IPS-18a (cell line): Measurements from ENCODE around the gene PUM2.
"Not testable (repeated sequence)": the region's sequence is repeated elsewhere in the genome, so short reads cannot be mapped to it uniquely, and the experiment has no call there.

Experiments
- H3K27ac ChIP-seq: one replicate; pipeline ENCODE4 v1.5.1; 2013; ENCODE audit warnings: low read length
- H3K27me3 ChIP-seq: one replicate; pipeline ENCODE4 v1.6.1; 2013; ENCODE audit warnings: mild to moderate bottlenecking, low read length; ENCODE audit not compliant: control insufficient read depth, insufficient read depth
- H3K36me3 ChIP-seq: one replicate; pipeline ENCODE4 v1.6.1; 2013; ENCODE audit warnings: low read depth, low read length; ENCODE audit not compliant: control insufficient read depth
- H3K4me1 ChIP-seq: one replicate; pipeline ENCODE4 v1.6.1; 2013; ENCODE audit warnings: low read depth, low read length; ENCODE audit not compliant: control insufficient read depth
- H3K4me3 ChIP-seq: one replicate; pipeline ENCODE4 v1.5.1; 2013; ENCODE audit warnings: low read length
- H3K9ac ChIP-seq: one replicate; pipeline ENCODE4 v1.6.1; 2013; ENCODE audit warnings: mild to moderate bottlenecking, low read length, moderate library complexity
- H3K9me3 ChIP-seq: one replicate; pipeline ENCODE4 v1.6.1; 2013; ENCODE audit warnings: low read depth, low read length; ENCODE audit not compliant: control insufficient read depth

The PUM2 gene

GRCh38 chr2:20300656-20301055 lies 50.0 kb downstream of the PUM2 start:
- H3K4me1 ChIP-seq, result no peaks in the 10 kb centered on the region
- no peak overlapping the region for H3K27ac ChIP-seq
- H3K27me3 ChIP-seq, result no peaks in the 10 kb centered on the region
- H3K9ac ChIP-seq, result no peak overlapping the region
- peaks cover 36% of the 10 kb centered on the region for H3K36me3 ChIP-seq
- no peaks in the 10 kb centered on the region for H3K9me3 ChIP-seq
- no peak overlapping the region for H3K4me3 ChIP-seq

- Histone ChIP-seq H3K36me3 (peaks cover 48% of the 10 kb centered on the region), H3K4me3 (no peak overlapping the region), H3K4me1 (no peaks in the 10 kb centered on the region), H3K9ac (no peak overlapping the region), H3K27me3 (no peaks in the 10 kb centered on the region), H3K27ac (no peak overlapping the region), H3K9me3 (no peaks in the 10 kb centered on the region)
Measured at GRCh38 chr2:20299113-20299512, 51.5 kb downstream of the PUM2 start.

- H3K36me3 ChIP-seq, result peaks cover 44% of the 10 kb centered on the region
Measured at GRCh38 chr2:20294231-20294630, 56.4 kb downstream of the PUM2 start.

GRCh38 chr2:20292984-20293383 lies 57.7 kb downstream of the PUM2 start:
- Histone ChIP-seq H3K4me3 (no peak overlapping the region), H3K4me1 (peaks cover 3% of the 10 kb centered on the region), H3K36me3 (peaks cover 51% of the 10 kb centered on the region)

More at GRCh38 chr2:20294231-20294630, 56.4 kb downstream of the PUM2 start:
- no peak overlapping the region for H3K9ac ChIP-seq
- H3K4me1 ChIP-seq, result peaks cover 3% of the 10 kb centered on the region
- H3K4me3 ChIP-seq, result no peak overlapping the region
- H3K27me3 ChIP-seq, result no peaks in the 10 kb centered on the region
- H3K9me3 ChIP-seq, result no peaks in the 10 kb centered on the region
- H3K27ac ChIP-seq, result no peak overlapping the region

GRCh38 chr2:20291846-20292408 lies 58.7 kb downstream of the PUM2 start:
- H3K27ac ChIP-seq, result no peak overlapping the region
- peaks cover 50% of the 10 kb centered on the region for H3K36me3 ChIP-seq
- H3K9ac ChIP-seq, result no peak overlapping the region
- no peaks in the 10 kb centered on the region for H3K9me3 ChIP-seq
- no peak overlapping the region for H3K4me3 ChIP-seq
- peaks cover 3% of the 10 kb centered on the region for H3K4me1 ChIP-seq
- H3K27me3 ChIP-seq, result no peaks in the 10 kb centered on the region

More at GRCh38 chr2:20292984-20293383, 57.7 kb downstream of the PUM2 start:
- Histone ChIP-seq H3K27ac (no peak overlapping the region), H3K9me3 (no peaks in the 10 kb centered on the region), H3K27me3 (no peaks in the 10 kb centered on the region), H3K9ac (no peak overlapping the region)

- peaks cover 57% of the 10 kb centered on the region for H3K36me3 ChIP-seq
- H3K4me1 ChIP-seq, result peaks cover 3% of the 10 kb centered on the region
- H3K27ac ChIP-seq, result no peak overlapping the region
- no peak overlapping the region for H3K4me3 ChIP-seq
- H3K27me3 ChIP-seq, result no peaks in the 10 kb centered on the region
- no peak overlapping the region for H3K9ac ChIP-seq
- H3K9me3 ChIP-seq, result no peaks in the 10 kb centered on the region
Measured at GRCh38 chr2:20291106-20291564, 59.5 kb downstream of the PUM2 start.

- Histone ChIP-seq H3K36me3 (peaks cover 65% of the 10 kb centered on the region), H3K9ac (no peak overlapping the region), H3K27ac (no peak overlapping the region)
Measured at GRCh38 chr2:20288642-20289340, 61.9 kb downstream of the PUM2 start.

GRCh38 chr2:20282916-20283592 lies 67.6 kb downstream of the PUM2 start:
- Histone ChIP-seq H3K27ac (no peak overlapping the region), H3K4me3 (no peak overlapping the region), H3K9ac (no peak overlapping the region), H3K27me3 (no peaks in the 10 kb centered on the region), H3K9me3 (no peaks in the 10 kb centered on the region), H3K4me1 (no peaks in the 10 kb centered on the region), H3K36me3 (peaks cover 92% of the 10 kb centered on the region)

More at GRCh38 chr2:20288642-20289340, 61.9 kb downstream of the PUM2 start:
- Histone ChIP-seq H3K4me3 (no peak overlapping the region), H3K27me3 (no peaks in the 10 kb centered on the region), H3K4me1 (peaks cover 3% of the 10 kb centered on the region), H3K9me3 (no peaks in the 10 kb centered on the region)

- H3K9me3 ChIP-seq, result no peaks in the 10 kb centered on the region
- H3K4me1 ChIP-seq, result no peaks in the 10 kb centered on the region
- no peak overlapping the region for H3K27ac ChIP-seq
- no peaks in the 10 kb centered on the region for H3K27me3 ChIP-seq
- peaks cover 87% of the 10 kb centered on the region for H3K36me3 ChIP-seq
- no peak overlapping the region for H3K9ac ChIP-seq
- H3K4me3 ChIP-seq, result no peak overlapping the region
Measured at GRCh38 chr2:20281876-20282275, 68.8 kb downstream of the PUM2 start.

- Histone ChIP-seq H3K27me3 (no peaks in the 10 kb centered on the region), H3K36me3 (peaks cover 39% of the 10 kb centered on the region), H3K9ac (no peak overlapping the region), H3K4me1 (no peaks in the 10 kb centered on the region), H3K4me3 (no peak overlapping the region), H3K9me3 (no peaks in the 10 kb centered on the region), H3K27ac (no peak overlapping the region)
Measured at GRCh38 chr2:20273042-20273441, 77.6 kb downstream of the PUM2 start.

GRCh38 chr2:20268317-20268716 lies 82.3 kb downstream of the PUM2 start:
- not testable (repeated sequence) for H3K27me3 ChIP-seq, H3K4me1 ChIP-seq, H3K27ac ChIP-seq, H3K9me3 ChIP-seq, H3K9ac ChIP-seq, H3K4me3 ChIP-seq
- H3K36me3 ChIP-seq, result peaks cover 25% of the 10 kb centered on the region
